HepG2 (cell line): ENCODE measurements around the gene ZDHHC3. TPM values are rescaled to one million over a fixed set of nuclear protein-coding genes. Genes with fewer than 3 reads are reported as not detected.

Experiments
- ASH2L ChIP-seq: fragments of 300-600, 200-600 bp; sonication (generic); IDR thresholded peaks from 2 replicates; pipeline ENCODE4 v1.7.0; 2017; ENCODE audit warnings: low read depth, mild to moderate bottlenecking, moderate library complexity, mixed read lengths, low read length; ENCODE audit not compliant: insufficient read length
- GLI4 ChIP-seq: sonication (generic); formaldehyde crosslinking; IDR thresholded peaks from 2 replicates; pipeline ENCODE4 v1.5.1; 2020; ENCODE audit warnings: missing genetic modification reagents, mild to moderate bottlenecking, moderate library complexity, borderline replicate concordance
- IRF2 ChIP-seq: IDR thresholded peaks from 2 replicates; pipeline ENCODE4 v1.6.1; 2018; ENCODE audit warnings: missing genetic modification reagents, missing compliant biosample characterization
- PHF20 ChIP-seq: sonication (generic); formaldehyde crosslinking; IDR thresholded peaks from 2 replicates; pipeline ENCODE4 v1.5.0; 2020; ENCODE audit warnings: mild to moderate bottlenecking, missing genetic modification reagents
- ZFAT ChIP-seq: sonication (generic); formaldehyde crosslinking; conservative IDR thresholded peaks from 2 replicates; pipeline ENCODE4 v1.8.1; 2023; ENCODE audit warnings: missing genetic modification reagents, inconsistent platforms
- ZHX2 ChIP-seq, 2 experiments: sonication (generic) in 1 of 2; formaldehyde crosslinking in 1 of 2; IDR thresholded peaks; 2 replicates each; pipeline versions ENCODE4 v1.6.1 to v1.9.0; 2014 to 2022; ENCODE audit warnings: antibody characterized with exemption in 1 of 2, borderline replicate concordance in 1 of 2, inconsistent platforms in 1 of 2, low read depth in 1 of 2, missing genetic modification reagents in 1 of 2
- ZNF737 ChIP-seq: sonication (generic); formaldehyde crosslinking; IDR thresholded peaks from 2 replicates; pipeline ENCODE4 v1.5.0; 2020; ENCODE audit warnings: missing genetic modification reagents, mild to moderate bottlenecking, borderline replicate concordance
- ZNF891 ChIP-seq: sonication (generic); formaldehyde crosslinking; IDR thresholded peaks from 2 replicates; pipeline ENCODE4 v1.5.0; 2020; ENCODE audit warnings: mild to moderate bottlenecking, missing genetic modification reagents
- ZSCAN29 ChIP-seq: sonication (generic); formaldehyde crosslinking; conservative IDR thresholded peaks from 2 replicates; pipeline ENCODE4 v1.4.0; 2020; ENCODE audit warnings: mild to moderate bottlenecking, missing genetic modification reagents
- ZXDC ChIP-seq: sonication (generic); formaldehyde crosslinking; IDR thresholded peaks from 2 replicates; pipeline ENCODE4 v1.5.0; 2020; ENCODE audit warnings: mild to moderate bottlenecking, missing genetic modification reagents
- polyA plus RNA-seq, 8 experiments: library from polyadenylated mRNA; depleted of rRNA in 3 of 8; stranded (reverse) in 7 of 8; unstranded in 1 of 8; fragments of >200 nt; fragmentation: Illumina TruSeq in 4 of 8; extraction: Trizol in 4 of 8; gene quantifications; 2 replicates each; pipeline versions ENCODE4 v1.2.1 to v1.2.3, GENCODE V29; 2011 to 2016; ENCODE audit warnings: low read depth in 4 of 8, missing spikeins in 1 of 8, mixed read lengths in 1 of 8; ENCODE audit not compliant: insufficient read depth in 1 of 8
- total RNA-seq, 5 experiments: library from RNA; depleted of rRNA; stranded (reverse); fragments of >200 nt; fragmentation: Illumina TruSeq; extraction: Trizol; gene quantifications; 2 replicates each; pipeline ENCODE4 v1.2.3, GENCODE V29; 2016; ENCODE audit warnings: low read depth in 1 of 5
- TF ChIP-seq, protein P1 (sequence below): sonication (generic); formaldehyde crosslinking; IDR thresholded peaks from 2 replicates; pipeline ENCODE4 v1.9.0; 2021; ENCODE audit warnings: missing genetic modification reagents, borderline replicate concordance
- TF ChIP-seq, protein P2 (sequence below): IDR thresholded peaks from 2 replicates; pipeline ENCODE4 v1.6.1; 2018; ENCODE audit warnings: missing genetic modification reagents, mild to moderate bottlenecking, missing compliant biosample characterization
- TF ChIP-seq, protein P3 (sequence below): sonication (generic); formaldehyde crosslinking; IDR thresholded peaks from 2 replicates; pipeline ENCODE4 v1.4.0; 2020; ENCODE audit warnings: missing genetic modification reagents

ZDHHC3 gene
- total and polyA plus RNA-seq, 2 of the 13 experiments (the other 11 are each of a cell fraction or from before 2014, with no cell fraction given), result 44.1 to 65.7 TPM

- TF ChIP-seq ZXDC, result 0 out of 2 replicates have a peak, but pooled peaks have one; percentile 20
- peak; percentile 83 for TF ChIP-seq PHF20 (CRISPR knock-in tag)
- TF ChIP-seq ZFAT (CRISPR knock-in tag), result no peak
- peak; percentile 76; the same call in 1 of the 2 replicates for TF ChIP-seq IRF2
- TF ChIP-seq, protein P1, sequence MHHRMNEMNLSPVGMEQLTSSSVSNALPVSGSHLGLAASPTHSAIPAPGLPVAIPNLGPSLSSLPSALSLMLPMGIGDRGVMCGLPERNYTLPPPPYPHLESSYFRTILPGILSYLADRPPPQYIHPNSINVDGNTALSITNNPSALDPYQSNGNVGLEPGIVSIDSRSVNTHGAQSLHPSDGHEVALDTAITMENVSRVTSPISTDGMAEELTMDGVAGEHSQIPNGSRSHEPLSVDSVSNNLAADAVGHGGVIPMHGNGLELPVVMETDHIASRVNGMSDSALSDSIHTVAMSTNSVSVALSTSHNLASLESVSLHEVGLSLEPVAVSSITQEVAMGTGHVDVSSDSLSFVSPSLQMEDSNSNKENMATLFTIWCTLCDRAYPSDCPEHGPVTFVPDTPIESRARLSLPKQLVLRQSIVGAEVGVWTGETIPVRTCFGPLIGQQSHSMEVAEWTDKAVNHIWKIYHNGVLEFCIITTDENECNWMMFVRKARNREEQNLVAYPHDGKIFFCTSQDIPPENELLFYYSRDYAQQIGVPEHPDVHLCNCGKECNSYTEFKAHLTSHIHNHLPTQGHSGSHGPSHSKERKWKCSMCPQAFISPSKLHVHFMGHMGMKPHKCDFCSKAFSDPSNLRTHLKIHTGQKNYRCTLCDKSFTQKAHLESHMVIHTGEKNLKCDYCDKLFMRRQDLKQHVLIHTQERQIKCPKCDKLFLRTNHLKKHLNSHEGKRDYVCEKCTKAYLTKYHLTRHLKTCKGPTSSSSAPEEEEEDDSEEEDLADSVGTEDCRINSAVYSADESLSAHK (CRISPR knock-in tag), result no peak
- peak; percentile 88 for TF ChIP-seq ZHX2 (IDR thresholded peaks at IDR 0.05; ENCODE audit: low read depth)
- no peak for TF ChIP-seq ZHX2 (CRISPR knock-in tag; IDR thresholded peaks at IDR 0.05; ENCODE audit: borderline replicate concordance)
- no peak for TF ChIP-seq GLI4 (CRISPR knock-in tag)
- TF ChIP-seq ZNF737 (CRISPR knock-in tag), result 0 out of 2 replicates have a peak, but pooled peaks have one; percentile 39
- TF ChIP-seq, protein P2, sequence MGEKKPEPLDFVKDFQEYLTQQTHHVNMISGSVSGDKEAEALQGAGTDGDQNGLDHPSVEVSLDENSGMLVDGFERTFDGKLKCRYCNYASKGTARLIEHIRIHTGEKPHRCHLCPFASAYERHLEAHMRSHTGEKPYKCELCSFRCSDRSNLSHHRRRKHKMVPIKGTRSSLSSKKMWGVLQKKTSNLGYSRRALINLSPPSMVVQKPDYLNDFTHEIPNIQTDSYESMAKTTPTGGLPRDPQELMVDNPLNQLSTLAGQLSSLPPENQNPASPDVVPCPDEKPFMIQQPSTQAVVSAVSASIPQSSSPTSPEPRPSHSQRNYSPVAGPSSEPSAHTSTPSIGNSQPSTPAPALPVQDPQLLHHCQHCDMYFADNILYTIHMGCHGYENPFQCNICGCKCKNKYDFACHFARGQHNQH (CRISPR knock-in tag), result no peak
- no peak for TF ChIP-seq ZSCAN29 (CRISPR knock-in tag)
- TF ChIP-seq, protein P3, sequence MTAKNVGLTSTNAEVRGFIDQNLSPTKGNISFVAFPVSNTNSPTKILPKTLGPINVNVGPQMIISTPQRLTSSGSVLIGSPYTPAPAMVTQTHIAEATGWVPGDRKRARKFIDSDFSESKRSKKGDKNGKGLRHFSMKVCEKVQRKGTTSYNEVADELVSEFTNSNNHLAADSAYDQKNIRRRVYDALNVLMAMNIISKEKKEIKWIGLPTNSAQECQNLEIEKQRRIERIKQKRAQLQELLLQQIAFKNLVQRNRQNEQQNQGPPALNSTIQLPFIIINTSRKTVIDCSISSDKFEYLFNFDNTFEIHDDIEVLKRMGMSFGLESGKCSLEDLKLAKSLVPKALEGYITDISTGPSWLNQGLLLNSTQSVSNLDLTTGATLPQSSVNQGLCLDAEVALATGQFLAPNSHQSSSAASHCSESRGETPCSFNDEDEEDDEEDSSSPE, result 0 out of 2 replicates have a peak, but pooled peaks have one; percentile 56
- no peak for TF ChIP-seq ZNF891
- TF ChIP-seq ASH2L, result peak; percentile 86
Observed at GRCh38 chr3:44976002-44976815, at the start of gene ZDHHC3, which contains the start of gene EXOSC7 (continued).
